GM23248 (cell line): ENCODE measurements around the gene LRBA. TPM values are rescaled to one million over a fixed set of nuclear protein-coding genes. Genes with fewer than 3 reads are reported as not detected.

Source experiments
- DNase-seq: peaks from one replicate; pipeline ENCODE4 v3.0.0-alpha.2; 2015
- H2AFZ ChIP-seq: fragments of 200-600 bp; sonication (generic); 2 replicates; pipeline ENCODE4 v1.6.1; 2016; ENCODE audit warnings: antibody characterized with exemption
- H3F3A ChIP-seq: fragments of 200-600 bp; sonication (generic); 2 replicates; pipeline ENCODE4 v1.6.1; 2016; ENCODE audit warnings: mild to moderate bottlenecking, antibody characterized with exemption, mixed run types; ENCODE audit not compliant: insufficient read depth
- H3K27ac ChIP-seq: fragments of 200-600 bp; sonication (generic); 2 replicates; pipeline ENCODE4 v1.5.1; 2016; ENCODE audit warnings: mild to moderate bottlenecking
- H3K27me3 ChIP-seq: fragments of 200-600 bp; sonication (generic); replicated peaks from 2 replicates; pipeline ENCODE4 v1.6.1; 2016; ENCODE audit warnings: mild to moderate bottlenecking; ENCODE audit not compliant: insufficient read depth
- H3K36me3 ChIP-seq: fragments of 200-600 bp; sonication (generic); 2 replicates; pipeline ENCODE4 v1.6.1; 2016; ENCODE audit warnings: low read depth, mild to moderate bottlenecking
- H3K4me1 ChIP-seq: fragments of 200-600 bp; sonication (generic); 2 replicates; pipeline ENCODE4 v1.6.1; 2016; ENCODE audit warnings: mild to moderate bottlenecking; ENCODE audit not compliant: insufficient read depth
- H3K4me2 ChIP-seq: fragments of 200-600 bp; sonication (generic); one replicate; pipeline ENCODE4 v1.6.1; 2016; ENCODE audit warnings: mild to moderate bottlenecking; ENCODE audit not compliant: unreplicated experiment
- H3K4me3 ChIP-seq: fragments of 200-600 bp; sonication (generic); 2 replicates; pipeline ENCODE4 v1.5.1; 2016; ENCODE audit warnings: mild to moderate bottlenecking
- H3K79me2 ChIP-seq: fragments of 200-600 bp; sonication (generic); 2 replicates; pipeline ENCODE4 v1.6.1; 2016; ENCODE audit warnings: mild to moderate bottlenecking; ENCODE audit not compliant: insufficient read depth
- H3K9ac ChIP-seq: fragments of 200-600 bp; sonication (generic); 2 replicates; pipeline ENCODE4 v1.6.1; 2016; ENCODE audit warnings: mild to moderate bottlenecking
- H3K9me2 ChIP-seq: fragments of 200-600 bp; sonication (generic); 2 replicates; pipeline ENCODE4 v1.6.1; 2016; ENCODE audit warnings: mixed run types, mild to moderate bottlenecking, moderate library complexity; ENCODE audit not compliant: insufficient read depth
- H3K9me3 ChIP-seq: fragments of 200-600 bp; sonication (generic); one replicate; pipeline ENCODE4 v1.6.1; 2017; ENCODE audit warnings: low read depth
- H4K20me1 ChIP-seq: fragments of 200-600 bp; sonication (generic); 2 replicates; pipeline ENCODE4 v1.6.0; 2016; ENCODE audit not compliant: insufficient read depth
- EZH2 ChIP-seq: fragments of 200-600 bp; sonication (generic); IDR thresholded peaks from 2 replicates; pipeline ENCODE4 v1.6.1; 2018; ENCODE audit warnings: antibody characterized with exemption, mild to moderate bottlenecking; ENCODE audit not compliant: insufficient read depth, poor library complexity, severe bottlenecking
- EZH2phosphoT487 ChIP-seq: fragments of 200-600 bp; sonication (generic); IDR thresholded peaks from 2 replicates; pipeline ENCODE4 v1.6.1; 2018; ENCODE audit warnings: antibody characterized with exemption, moderate library complexity, mild to moderate bottlenecking, low read depth; ENCODE audit not compliant: insufficient read depth
- WGBS, 2 experiments: methylation state at CpG; one replicate each; pipeline ENCODE4 v1.1.6; 2015 to 2017; ENCODE audit warnings: low lambda C conversion rate in 2 of 2, low coverage in 1 of 2; ENCODE audit errors: missing lambda C conversion rate in 2 of 2; 5-methylcytosine and 5-hydroxymethylcytosine counted together
- in situ Hi-C: fragments of 300-500 bp; cut with MboI; formaldehyde crosslinking; loops from 2 replicates; pipeline ENCODE4 v1.15.0; 2020
- polyA plus RNA-seq: library from polyadenylated mRNA; unstranded; fragments of >200 nt; fragmentation: Nextera tagmentation; extraction: Ambion mirVana; gene quantifications from 2 replicates; pipeline ENCODE4 v1.2.1, GENCODE V29; 2016
- total RNA-seq: library from RNA; depleted of rRNA; stranded (reverse); fragments of >200 nt; shearing (Covaris generic); gene quantifications from 2 replicates; pipeline ENCODE4 v1.2.3, GENCODE V29; 2014

The LRBA gene
- total and polyA plus RNA-seq, 2 experiments from 2014 or later = 6.6 to 17.8 TPM

- Histone ChIP-seq H3K79me2 (no peaks in the 10 kb centered on the region), H3F3A (no peaks in the 10 kb centered on the region), H4K20me1 (no peaks in the 10 kb centered on the region), H3K36me3 (no peaks in the 10 kb centered on the region), H3K9me2 (no peaks in the 10 kb centered on the region), H3K4me2 (no peak overlapping the region), H3K27ac (no peak overlapping the region), H3K9ac (no peak overlapping the region), H3K9me3 (no peaks in the 10 kb centered on the region), H3K4me1 (no peaks in the 10 kb centered on the region), H3K27me3 (no peaks in the 10 kb centered on the region), H2AFZ (no peak overlapping the region), H3K4me3 (no peak overlapping the region)
- TF ChIP-seq EZH2phosphoT487 = no peak
- TF ChIP-seq EZH2 = no peak
- in situ Hi-C loops = no loop called here
- DNase-seq = no peak
Measured at GRCh38 chr4:150821641-150822040, 193.4 kb downstream of the LRBA start.

- 93 to 98% methylated on average over 1 of the region's 1 CpG for WGBS, 2 experiments
- Histone ChIP-seq H3K4me2 (no peak overlapping the region), H3K4me1 (no peaks in the 10 kb centered on the region), H3K27me3 (no peaks in the 10 kb centered on the region), H3K9me3 (no peaks in the 10 kb centered on the region), H2AFZ (no peak overlapping the region), H3F3A (no peaks in the 10 kb centered on the region), H3K9ac (no peak overlapping the region), H3K9me2 (no peaks in the 10 kb centered on the region), H3K4me3 (no peak overlapping the region), H3K79me2 (no peaks in the 10 kb centered on the region), H3K36me3 (no peaks in the 10 kb centered on the region), H3K27ac (no peak overlapping the region), H4K20me1 (no peaks in the 10 kb centered on the region)
- in situ Hi-C loops = no loop called here
- DNase-seq = no peak
- no peak for TF ChIP-seq EZH2phosphoT487
- no peak for TF ChIP-seq EZH2
Measured at GRCh38 chr4:150820409-150820808, 194.7 kb downstream of the LRBA start.

GRCh38 chr4:150818661-150819060, 196.4 kb downstream of the LRBA start:
- peak; percentile 25 for DNase-seq
- Histone ChIP-seq H3K27ac (no peak overlapping the region), H3K9me2 (no peaks in the 10 kb centered on the region), H4K20me1 (no peaks in the 10 kb centered on the region), H3K79me2 (no peaks in the 10 kb centered on the region), H3K27me3 (no peaks in the 10 kb centered on the region), H3K9ac (no peak overlapping the region), H3K4me2 (no peak overlapping the region), H3K36me3 (no peaks in the 10 kb centered on the region), H3F3A (no peaks in the 10 kb centered on the region), H3K4me1 (no peaks in the 10 kb centered on the region), H3K9me3 (no peaks in the 10 kb centered on the region), H3K4me3 (no peak overlapping the region), H2AFZ (no peak overlapping the region)
- no peak for TF ChIP-seq EZH2
- no peak for TF ChIP-seq EZH2phosphoT487
- in situ Hi-C loops = no loop called here

- in situ Hi-C loops = no loop called here
- WGBS, 2 experiments = 85 to 87% methylated on average over 3 of the region's 3 CpGs
- H3K79me2 ChIP-seq = no peaks in the 10 kb centered on the region
- H3K9me2 ChIP-seq = no peaks in the 10 kb centered on the region
- H3F3A ChIP-seq = no peaks in the 10 kb centered on the region
- no peak overlapping the region for H3K4me2 ChIP-seq
- no peaks in the 10 kb centered on the region for H3K36me3 ChIP-seq
- no peak overlapping the region for H3K4me3 ChIP-seq
- H2AFZ ChIP-seq = no peak overlapping the region
- H3K9me3 ChIP-seq = no peaks in the 10 kb centered on the region
- H4K20me1 ChIP-seq = no peaks in the 10 kb centered on the region
- H3K9ac ChIP-seq = no peak overlapping the region
- TF ChIP-seq EZH2phosphoT487 = no peak
- no peak for TF ChIP-seq EZH2
- H3K4me1 ChIP-seq = no peaks in the 10 kb centered on the region
- no peaks in the 10 kb centered on the region for H3K27me3 ChIP-seq
- no peak overlapping the region for H3K27ac ChIP-seq
- DNase-seq = no peak
Measured at GRCh38 chr4:150817804-150818528, 197.1 kb downstream of the LRBA start.

- no peaks in the 10 kb centered on the region for H3K9me3 ChIP-seq
- no peaks in the 10 kb centered on the region for H3K79me2 ChIP-seq
- no peaks in the 10 kb centered on the region for H3F3A ChIP-seq
- H3K4me3 ChIP-seq = no peak overlapping the region
- in situ Hi-C loops = no loop called here
- no peak overlapping the region for H3K4me2 ChIP-seq
- no peak overlapping the region for H2AFZ ChIP-seq
- no peaks in the 10 kb centered on the region for H3K4me1 ChIP-seq
- DNase-seq = no peak
- H3K9me2 ChIP-seq = no peaks in the 10 kb centered on the region
- H3K36me3 ChIP-seq = no peaks in the 10 kb centered on the region
- TF ChIP-seq EZH2phosphoT487 = no peak
- TF ChIP-seq EZH2 = no peak
- H3K27ac ChIP-seq = no peak overlapping the region
- H3K9ac ChIP-seq = no peak overlapping the region
- no peaks in the 10 kb centered on the region for H4K20me1 ChIP-seq
- H3K27me3 ChIP-seq = no peaks in the 10 kb centered on the region
- WGBS, 2 experiments = 93 to 100% methylated on average over 1 of the region's 1 CpG
Measured at GRCh38 chr4:150817017-150817416, 198.1 kb downstream of the LRBA start.
